ENCODE data around the gene C1orf159. TPM values are rescaled to one million over a fixed set of nuclear protein-coding genes. Genes with fewer than 3 reads are reported as not detected.

Gene C1orf159
- total RNA-seq, 6 experiments from 2014 or later, result 4.0 to 7.7 (median 6.4) TPM

- intact Hi-C loops (cut with DNase I), result no loop called here
- Histone ChIP-seq H3K4me3 (no peak overlapping the region), H3K27me3 (no peaks in the 10 kb centered on the region), H3K36me3 (no peaks in the 10 kb centered on the region), H3K9me3 (no peaks in the 10 kb centered on the region), H3K27ac (no peak overlapping the region), H3K4me1 (peaks cover 0 to 3% (median 0%) of the 10 kb centered on the region in 4 donors)
- TF ChIP-seq POLR2A (IDR thresholded peaks at IDR 0.05) (no peak), CTCF (IDR thresholded peaks at IDR 0.05) (no peak)
- 90% methylated on average over 2 of the region's 23 CpGs for WGBS (ENCODE audit: insufficient coverage, low coverage, low lambda C conversion rate, missing lambda C conversion rate)
- ATAC-seq (no peak), DNase-seq (no peak)
Measured at GRCh38 chr1:1160281-1160930, 44.5 kb upstream of the C1orf159 start.

GRCh38 chr1:1157914-1158710, 42.2 kb upstream of the C1orf159 start:
- H3K4me3 ChIP-seq, result peak overlapping the region; percentile 39 to 47 (median 44)
- peaks cover 0 to 3% (median 0%) of the 10 kb centered on the region in 4 donors for H3K4me1 ChIP-seq
- intact Hi-C loops (cut with DNase I), result no loop called here
- no peaks in the 10 kb centered on the region for H3K27me3 ChIP-seq
- no peaks in the 10 kb centered on the region for H3K9me3 ChIP-seq
- WGBS (ENCODE audit: insufficient coverage, low coverage, low lambda C conversion rate, missing lambda C conversion rate), result no CpG with 5 or more reads among the region's 46 CpGs
- DNase-seq (no peak), ATAC-seq (peak; percentile 21 to 48 (median 36))
- no peak for TF ChIP-seq CTCF (IDR thresholded peaks at IDR 0.05)
- H3K36me3 ChIP-seq, result no peaks in the 10 kb centered on the region
- peak overlapping the region; percentile 70 to 96 (median 84) for H3K27ac ChIP-seq

GRCh38 chr1:1157426-1157913, 41.6 kb upstream of the C1orf159 start:
- Histone ChIP-seq H3K36me3 (no peaks in the 10 kb centered on the region), H3K27me3 (no peaks in the 10 kb centered on the region), H3K9me3 (no peaks in the 10 kb centered on the region), H3K4me3 (peak overlapping the region; percentile 39 to 47 (median 44)), H3K4me1 (peaks cover 0 to 3% (median 0%) of the 10 kb centered on the region in 4 donors), H3K27ac (peak overlapping the region; percentile 70 to 96 (median 84))
- intact Hi-C loops (cut with DNase I), result no loop called here
- DNase-seq (peak; percentile 80 to 85 (median 83)), ATAC-seq (peak; percentile 74 to 85 (median 81))
- TF ChIP-seq POLR2A (IDR thresholded peaks at IDR 0.05), result peak; percentile 50
- TF ChIP-seq CTCF (IDR thresholded peaks at IDR 0.05), result no peak
- WGBS (ENCODE audit: insufficient coverage, low coverage, low lambda C conversion rate, missing lambda C conversion rate), result 13% methylated on average over 3 of the region's 29 CpGs

GRCh38 chr1:1157033-1157365, 41.1 kb upstream of the C1orf159 start:
- no CpG with 5 or more reads among the region's 9 CpGs for WGBS (ENCODE audit: insufficient coverage, low coverage, low lambda C conversion rate, missing lambda C conversion rate)
- DNase-seq (no peak), ATAC-seq (no peak)
- Histone ChIP-seq H3K4me1 (peaks cover 0 to 3% (median 0%) of the 10 kb centered on the region in 4 donors), H3K27me3 (no peaks in the 10 kb centered on the region), H3K4me3 (no peak overlapping the region), H3K9me3 (no peaks in the 10 kb centered on the region), H3K36me3 (no peaks in the 10 kb centered on the region), H3K27ac (no peak overlapping the region)
- no peak for TF ChIP-seq CTCF (IDR thresholded peaks at IDR 0.05)
- intact Hi-C loops (cut with DNase I), result no loop called here

Measured in right lobe of liver (tissue), 6 donors.